ENCODE results near the gene TTYH3. TPM values are rescaled to one million over a fixed set of nuclear protein-coding genes. Genes with fewer than 3 reads are reported as not detected.

The TTYH3 gene
- polyA plus RNA-seq, 1 donor (not counting 4 experiments of a cell fraction or from before 2014, with no cell fraction given): 8.5 TPM

GRCh38 chr7:2592375-2592865 lies 39.4 kb upstream of the TTYH3 start:
- H3K9me3 ChIP-seq (ENCODE audit: control insufficient read depth, low read depth, low read length): no peaks in the 10 kb centered on the region
- H3K9me1 ChIP-seq (ENCODE audit: control insufficient read depth, extremely low read depth, insufficient read depth, low read length): no peaks in the 10 kb centered on the region
- H3K79me2 ChIP-seq (ENCODE audit: control insufficient read depth, insufficient read depth, low read length): no peaks in the 10 kb centered on the region
- no peak overlapping the region for H3K9ac ChIP-seq (ENCODE audit: control insufficient read depth, extremely low read depth, insufficient read depth, low read length)
- no peak overlapping the region for H3K27ac ChIP-seq (ENCODE audit: control insufficient read depth, insufficient read depth, low read length)
- DNase-seq (ENCODE audit: low read depth, low spot score) (no peak), FAIRE-seq (no peak)
- peaks cover 13 to 14% of the 10 kb centered on the region in 2 experiments for H3K36me3 ChIP-seq (ENCODE audit: control insufficient read depth in 2 of 2, extremely low read depth in 1 of 2, insufficient read depth in 2 of 2, low read length in 2 of 2)
- no peak overlapping the region for H3K4me2 ChIP-seq (ENCODE audit: control insufficient read depth, extremely low read depth, insufficient read depth, low read depth, low read length)
- H3K27me3 ChIP-seq (ENCODE audit: control insufficient read depth, extremely low read depth, insufficient read depth, low read length): no peaks in the 10 kb centered on the region
- H4K20me1 ChIP-seq (ENCODE audit: control insufficient read depth, extremely low read depth, insufficient read depth, low read length): no peaks in the 10 kb centered on the region
- dilution Hi-C loops (cut with MboI; ENCODE audit: extremely low pct_ligation_motif_present, low sequenced_read_pairs): no loop called here
- no peaks in the 10 kb centered on the region for H3K4me1 ChIP-seq (ENCODE audit: control insufficient read depth, extremely low read depth, insufficient read depth, low read length)
- no peak overlapping the region for H2AFZ ChIP-seq (ENCODE audit: control insufficient read depth, low read length)
- TF ChIP-seq CTCF (optimal IDR thresholded peaks at IDR 0.05 in 1 of 3, IDR thresholded peaks at IDR 0.05 in 1 of 3, conservative IDR thresholded peaks at IDR 0.05 in 1 of 3; ENCODE audit: extremely low read depth in 1 of 3, insufficient read depth in 2 of 3, low read length in 3 of 3) (no peak), EZH2 (IDR thresholded peaks at IDR 0.05; ENCODE audit: low read length) (no peak)
- no peak overlapping the region for H3K4me3 ChIP-seq (ENCODE audit: control insufficient read depth in 2 of 3, extremely low read depth in 1 of 3, insufficient read depth in 2 of 3, low read depth in 1 of 3, low read length in 3 of 3)

GRCh38 chr7:2593036-2593727 lies 38.6 kb upstream of the TTYH3 start:
- H3K9me3 ChIP-seq (ENCODE audit: control insufficient read depth, low read depth, low read length): no peaks in the 10 kb centered on the region
- no peak overlapping the region for H3K27ac ChIP-seq (ENCODE audit: control insufficient read depth, insufficient read depth, low read length)
- H3K4me3 ChIP-seq (ENCODE audit: control insufficient read depth in 2 of 3, extremely low read depth in 1 of 3, insufficient read depth in 2 of 3, low read depth in 1 of 3, low read length in 3 of 3): no peak overlapping the region
- H4K20me1 ChIP-seq (ENCODE audit: control insufficient read depth, extremely low read depth, insufficient read depth, low read length): no peaks in the 10 kb centered on the region
- peaks cover 15 to 16% of the 10 kb centered on the region in 2 experiments for H3K36me3 ChIP-seq (ENCODE audit: control insufficient read depth in 2 of 2, extremely low read depth in 1 of 2, insufficient read depth in 2 of 2, low read length in 2 of 2)
- H3K79me2 ChIP-seq (ENCODE audit: control insufficient read depth, insufficient read depth, low read length): no peaks in the 10 kb centered on the region
- DNase-seq (ENCODE audit: low read depth, low spot score): no peak
- H3K4me2 ChIP-seq (ENCODE audit: control insufficient read depth, extremely low read depth, insufficient read depth, low read depth, low read length): no peak overlapping the region
- no peaks in the 10 kb centered on the region for H3K4me1 ChIP-seq (ENCODE audit: control insufficient read depth, extremely low read depth, insufficient read depth, low read length)
- H3K9me1 ChIP-seq (ENCODE audit: control insufficient read depth, extremely low read depth, insufficient read depth, low read length): no peaks in the 10 kb centered on the region
- H3K27me3 ChIP-seq (ENCODE audit: control insufficient read depth, extremely low read depth, insufficient read depth, low read length): no peaks in the 10 kb centered on the region
- TF ChIP-seq EZH2 (IDR thresholded peaks at IDR 0.05; ENCODE audit: low read length) (no peak), CTCF (optimal IDR thresholded peaks at IDR 0.05 in 1 of 3, IDR thresholded peaks at IDR 0.05 in 1 of 3, conservative IDR thresholded peaks at IDR 0.05 in 1 of 3; ENCODE audit: extremely low read depth in 1 of 3, insufficient read depth in 2 of 3, low read length in 3 of 3) (no peak)
- no peak overlapping the region for H2AFZ ChIP-seq (ENCODE audit: control insufficient read depth, low read length)
- dilution Hi-C loops (cut with MboI; ENCODE audit: extremely low pct_ligation_motif_present, low sequenced_read_pairs): no loop called here
- H3K9ac ChIP-seq (ENCODE audit: control insufficient read depth, extremely low read depth, insufficient read depth, low read length): no peak overlapping the region
- no peak for FAIRE-seq
